ENCODE data around the gene FBXL5.
"Not testable (repeated sequence)": the region's sequence is repeated elsewhere in the genome, so short reads cannot be mapped to it uniquely, and the experiment has no call there.

FBXL5 gene

GRCh38 chr4:15649914-15650545 is 5.1 kb downstream of the FBXL5 start:
- Mint-ChIP-seq H3K9me3 (no peaks in the 10 kb centered on the region), H3K27me3 (ENCODE audit: low read depth) (no peaks in the 10 kb centered on the region), H3K27ac (no peak overlapping the region), H3K36me3 (ENCODE audit: low read depth) (peaks cover 4% of the 10 kb centered on the region), H3K4me1 (ENCODE audit: low read depth) (peaks cover 42% of the 10 kb centered on the region), H3K4me3 (no peak overlapping the region)

DNA sequence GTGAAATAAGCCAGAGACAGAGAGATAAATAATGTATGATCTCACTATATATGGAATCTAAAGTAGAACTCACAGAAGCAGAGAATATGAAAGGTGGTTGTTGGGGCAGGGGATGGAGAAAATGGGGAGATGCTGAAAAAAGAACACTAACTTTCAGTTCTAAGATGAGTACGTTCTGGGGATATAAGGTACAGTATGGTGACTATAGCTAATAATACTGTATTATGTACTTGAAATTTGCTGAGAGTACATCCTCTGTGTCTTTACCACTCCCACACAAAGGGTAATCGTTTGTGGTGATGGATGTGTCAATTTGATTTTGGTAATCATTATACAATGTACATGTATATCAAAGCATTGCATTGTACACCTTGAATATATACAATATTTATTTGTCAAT is 6.6 kb downstream of the FBXL5 start:
- Mint-ChIP-seq H3K4me3 (no peak overlapping the region), H3K27ac (no peak overlapping the region), H3K4me1 (ENCODE audit: low read depth) (peaks cover 42% of the 10 kb centered on the region), H3K27me3 (ENCODE audit: low read depth) (no peaks in the 10 kb centered on the region), H3K36me3 (ENCODE audit: low read depth) (peaks cover 6% of the 10 kb centered on the region), H3K9me3 (no peaks in the 10 kb centered on the region)

- Mint-ChIP-seq H3K27me3 (ENCODE audit: low read depth) (no peaks in the 10 kb centered on the region), H3K4me3 (no peak overlapping the region), H3K36me3 (ENCODE audit: low read depth) (peaks cover 23% of the 10 kb centered on the region), H3K27ac (no peak overlapping the region), H3K4me1 (ENCODE audit: low read depth) (no peaks in the 10 kb centered on the region), H3K9me3 (no peaks in the 10 kb centered on the region)
Observed at GRCh38 chr4:15638418-15638817, 16.7 kb downstream of the FBXL5 start.

GRCh38 chr4:15636818-15637217 is 18.3 kb downstream of the FBXL5 start:
- H3K27me3 Mint-ChIP-seq (ENCODE audit: low read depth) = no peaks in the 10 kb centered on the region
- H3K4me3 Mint-ChIP-seq = no peak overlapping the region
- no peak overlapping the region for H3K27ac Mint-ChIP-seq
- H3K9me3 Mint-ChIP-seq = peaks cover 5% of the 10 kb centered on the region
- no peaks in the 10 kb centered on the region for H3K4me1 Mint-ChIP-seq (ENCODE audit: low read depth)
- H3K36me3 Mint-ChIP-seq (ENCODE audit: low read depth) = peaks cover 34% of the 10 kb centered on the region

DNA sequence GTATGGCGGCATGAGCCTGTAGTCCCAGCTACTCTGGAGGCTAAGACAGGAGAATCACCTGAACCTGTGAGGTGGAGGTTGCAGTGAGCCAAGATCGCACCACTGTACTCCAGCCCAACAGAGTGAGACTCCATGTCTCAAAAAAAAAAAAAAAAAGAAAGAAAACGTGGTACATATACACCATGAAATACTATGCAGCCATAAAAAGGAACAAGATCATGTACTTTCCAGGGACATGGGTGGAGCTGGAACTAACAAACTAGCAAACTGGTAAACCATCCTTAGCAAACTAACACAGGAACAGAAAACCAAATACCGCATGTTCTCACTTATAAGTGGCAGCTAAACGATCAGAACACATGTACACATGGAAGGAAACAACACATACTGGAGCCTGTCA is 37.8 kb downstream of the FBXL5 start:
- H3K27me3 Mint-ChIP-seq (ENCODE audit: low read depth); H3K27ac Mint-ChIP-seq; H3K4me3 Mint-ChIP-seq; H3K4me1 Mint-ChIP-seq (ENCODE audit: low read depth): not testable (repeated sequence)
- H3K36me3 Mint-ChIP-seq (ENCODE audit: low read depth) = peaks cover 61% of the 10 kb centered on the region
- peaks cover 43% of the 10 kb centered on the region for H3K9me3 Mint-ChIP-seq

DNA sequence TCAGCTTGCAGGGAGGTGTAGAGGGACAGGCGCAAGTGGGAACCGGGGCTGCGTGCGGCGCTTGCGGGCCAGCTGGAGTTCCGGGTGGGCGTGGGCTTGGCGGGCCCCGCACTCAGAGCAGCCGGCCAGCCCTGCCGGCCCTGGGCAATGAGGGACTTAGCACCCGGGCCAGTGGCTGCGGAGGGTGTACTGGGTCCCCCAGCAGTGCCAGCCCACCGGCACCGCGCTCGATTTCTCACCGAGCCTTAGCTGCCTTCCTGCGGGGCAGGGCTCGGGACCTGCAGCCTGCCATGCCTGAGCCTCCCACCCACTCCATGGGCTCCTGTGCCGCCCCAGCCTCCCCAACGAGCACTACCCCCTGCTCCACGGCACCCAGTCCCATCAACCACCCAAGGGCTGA is 40.3 kb downstream of the FBXL5 start:
- Mint-ChIP-seq H3K9me3 (peaks cover 22% of the 10 kb centered on the region), H3K36me3 (ENCODE audit: low read depth) (peaks cover 39% of the 10 kb centered on the region)
- H3K4me3 Mint-ChIP-seq; H3K27me3 Mint-ChIP-seq (ENCODE audit: low read depth); H3K27ac Mint-ChIP-seq; H3K4me1 Mint-ChIP-seq (ENCODE audit: low read depth): not testable (repeated sequence)

DNA sequence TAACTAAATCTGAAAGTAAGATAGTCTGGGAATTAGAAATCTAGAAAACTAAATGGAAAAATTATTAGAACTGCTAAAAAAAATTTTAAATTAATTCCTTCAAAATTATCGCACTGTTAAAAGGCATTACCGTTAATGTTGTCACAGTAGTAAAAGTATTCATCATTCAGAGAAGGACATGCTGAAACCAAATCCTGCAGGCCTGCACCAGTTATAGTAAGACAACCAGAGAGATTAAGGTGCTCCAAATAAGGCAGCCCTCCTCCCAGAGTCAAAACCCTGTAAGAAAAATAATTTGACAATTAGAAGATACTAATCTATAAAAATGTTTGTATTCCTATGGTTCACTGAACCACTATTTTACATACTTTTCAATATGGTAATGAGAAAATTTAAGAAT is 43.0 kb downstream of the FBXL5 start:
- no peak overlapping the region for H3K4me3 Mint-ChIP-seq

DNA sequence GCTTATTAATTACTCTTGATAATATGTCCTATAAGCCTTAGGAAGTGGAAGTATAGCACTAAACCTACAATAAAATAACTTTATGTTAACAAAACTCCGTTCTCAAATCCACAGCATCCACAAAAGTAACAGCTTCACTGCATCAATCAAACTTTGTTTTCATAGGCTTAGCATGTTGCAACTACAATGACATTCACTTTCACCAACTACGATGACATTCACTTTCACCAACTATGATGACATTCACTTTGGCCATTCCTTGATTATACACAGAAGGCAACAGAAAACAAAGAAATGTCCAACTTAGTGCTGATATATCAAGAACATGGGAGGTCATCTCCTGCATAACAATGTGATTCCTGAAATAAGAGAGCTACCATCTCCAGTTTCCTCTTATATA is 44.3 kb downstream of the FBXL5 start:
- Mint-ChIP-seq H3K27ac (no peak overlapping the region), H3K27me3 (ENCODE audit: low read depth) (no peaks in the 10 kb centered on the region), H3K4me3 (no peak overlapping the region), H3K4me1 (ENCODE audit: low read depth) (peaks cover 4% of the 10 kb centered on the region), H3K36me3 (ENCODE audit: low read depth) (peaks cover 16% of the 10 kb centered on the region), H3K9me3 (peaks cover 4% of the 10 kb centered on the region)

More for the DNA sequence above, 43.0 kb downstream of the FBXL5 start:
- peaks cover 4% of the 10 kb centered on the region for H3K9me3 Mint-ChIP-seq
- no peaks in the 10 kb centered on the region for H3K27me3 Mint-ChIP-seq (ENCODE audit: low read depth)
- H3K27ac Mint-ChIP-seq = no peak overlapping the region
- H3K36me3 Mint-ChIP-seq (ENCODE audit: low read depth) = peaks cover 22% of the 10 kb centered on the region
- peaks cover 4% of the 10 kb centered on the region for H3K4me1 Mint-ChIP-seq (ENCODE audit: low read depth)

DNA sequence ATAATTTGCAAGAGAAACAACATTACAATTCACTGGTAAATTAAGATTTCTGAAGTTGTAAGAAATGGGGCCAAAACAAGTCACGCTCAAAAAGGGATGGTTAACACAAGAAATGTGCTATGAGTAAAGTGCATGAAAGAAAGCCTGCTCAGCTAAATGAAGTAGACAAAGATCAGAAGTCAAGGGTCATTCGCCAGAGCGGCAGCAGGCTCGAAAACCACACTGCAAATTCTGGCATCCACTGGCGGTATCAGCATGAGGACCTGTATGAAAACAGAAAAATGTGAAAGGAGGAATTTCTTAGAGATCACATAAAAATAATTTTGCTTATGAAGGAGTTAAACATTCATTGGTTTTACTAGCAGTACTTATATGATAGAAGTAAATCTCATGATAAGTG is 49.6 kb downstream of the FBXL5 start:
- H3K9me3 Mint-ChIP-seq = no peaks in the 10 kb centered on the region
- no peak overlapping the region for H3K27ac Mint-ChIP-seq
- H3K27me3 Mint-ChIP-seq (ENCODE audit: low read depth) = no peaks in the 10 kb centered on the region
- H3K4me3 Mint-ChIP-seq = no peak overlapping the region
- H3K4me1 Mint-ChIP-seq (ENCODE audit: low read depth) = peaks cover 3% of the 10 kb centered on the region
- H3K36me3 Mint-ChIP-seq (ENCODE audit: low read depth) = peaks cover 17% of the 10 kb centered on the region

- H3K4me3 Mint-ChIP-seq = no peak overlapping the region
- H3K9me3 Mint-ChIP-seq = no peaks in the 10 kb centered on the region
- H3K27ac Mint-ChIP-seq = no peak overlapping the region
- H3K4me1 Mint-ChIP-seq (ENCODE audit: low read depth) = peaks cover 3% of the 10 kb centered on the region
- peaks cover 17% of the 10 kb centered on the region for H3K36me3 Mint-ChIP-seq (ENCODE audit: low read depth)
- H3K27me3 Mint-ChIP-seq (ENCODE audit: low read depth) = no peaks in the 10 kb centered on the region
Observed at GRCh38 chr4:15601862-15602261, 53.3 kb downstream of the FBXL5 start.

DNA sequence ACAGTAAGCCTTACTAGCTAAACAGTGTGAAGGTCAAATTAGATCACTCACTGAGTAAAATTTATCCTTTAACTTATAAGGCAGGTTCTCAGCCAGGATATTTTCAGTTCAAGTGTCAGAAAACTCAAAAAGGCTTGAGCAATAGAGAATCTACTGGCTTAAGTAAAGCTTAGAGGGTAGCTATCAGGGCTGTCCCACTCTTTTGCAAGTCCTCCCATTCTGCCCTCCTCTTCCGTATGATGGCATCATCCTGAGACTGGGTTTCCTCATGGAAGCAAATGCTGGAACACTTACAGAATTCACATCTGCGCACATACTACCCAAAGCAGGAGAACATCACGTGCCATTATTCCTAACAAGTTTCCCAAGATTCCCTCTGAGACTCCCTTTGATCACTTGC is 55.0 kb downstream of the FBXL5 start:
- H3K27me3 Mint-ChIP-seq (ENCODE audit: low read depth) = no peaks in the 10 kb centered on the region
- no peaks in the 10 kb centered on the region for H3K9me3 Mint-ChIP-seq
- H3K36me3 Mint-ChIP-seq (ENCODE audit: low read depth) = peaks cover 12% of the 10 kb centered on the region
- H3K27ac Mint-ChIP-seq = no peak overlapping the region
- H3K4me3 Mint-ChIP-seq = no peak overlapping the region
- H3K4me1 Mint-ChIP-seq (ENCODE audit: low read depth) = no peaks in the 10 kb centered on the region

GRCh38 chr4:15598644-15599043 is 56.5 kb downstream of the FBXL5 start:
- H3K27ac Mint-ChIP-seq = no peak overlapping the region
- H3K9me3 Mint-ChIP-seq = no peaks in the 10 kb centered on the region
- no peak overlapping the region for H3K4me3 Mint-ChIP-seq
- H3K27me3 Mint-ChIP-seq (ENCODE audit: low read depth) = no peaks in the 10 kb centered on the region
- no peaks in the 10 kb centered on the region for H3K4me1 Mint-ChIP-seq (ENCODE audit: low read depth)
- peaks cover 4% of the 10 kb centered on the region for H3K36me3 Mint-ChIP-seq (ENCODE audit: low read depth)

DNA sequence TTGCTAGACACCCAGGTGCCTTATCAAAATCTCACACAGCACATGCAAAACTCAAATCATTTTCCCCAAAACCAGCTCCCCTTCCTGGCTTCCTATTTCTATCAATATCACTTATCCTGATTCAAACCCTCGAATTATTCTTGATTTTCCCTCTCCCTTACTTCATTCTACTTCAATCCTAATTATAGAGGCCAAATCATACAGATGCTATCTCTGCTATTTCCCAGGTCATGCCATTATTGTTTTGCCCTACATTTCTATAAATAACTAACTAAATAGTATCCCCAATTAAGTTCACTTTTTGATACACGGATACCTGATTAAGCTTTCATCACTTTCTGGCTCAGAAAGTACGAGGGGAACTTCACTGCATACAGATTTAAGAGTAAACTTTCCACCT is 62.4 kb downstream of the FBXL5 start:
- no peaks in the 10 kb centered on the region for H3K36me3 Mint-ChIP-seq (ENCODE audit: low read depth)
- no peaks in the 10 kb centered on the region for H3K9me3 Mint-ChIP-seq
- no peak overlapping the region for H3K27ac Mint-ChIP-seq
- H3K27me3 Mint-ChIP-seq (ENCODE audit: low read depth) = no peaks in the 10 kb centered on the region
- H3K4me1 Mint-ChIP-seq (ENCODE audit: low read depth) = no peaks in the 10 kb centered on the region
- H3K4me3 Mint-ChIP-seq = no peak overlapping the region

DNA sequence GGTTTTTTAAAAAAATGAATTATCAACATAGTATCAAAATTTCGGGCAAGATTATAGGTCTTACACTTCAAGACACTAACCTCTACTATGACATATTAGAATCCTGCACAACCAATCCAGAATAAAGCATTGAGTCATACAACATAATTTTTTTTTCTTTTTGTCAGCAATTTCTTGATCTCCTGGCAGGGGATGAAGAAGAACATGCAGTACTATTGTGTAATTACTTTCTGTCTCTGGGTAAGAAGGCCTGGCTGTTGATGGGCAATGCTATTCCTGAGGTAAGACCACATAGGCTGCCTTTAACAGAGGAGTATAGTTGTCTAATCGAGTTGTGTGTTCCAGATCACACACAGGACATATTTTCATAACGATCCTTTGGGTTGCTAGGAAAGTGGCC is 67.5 kb downstream of the FBXL5 start:
- Mint-ChIP-seq H3K4me3 (no peak overlapping the region), H3K27me3 (ENCODE audit: low read depth) (no peaks in the 10 kb centered on the region), H3K4me1 (ENCODE audit: low read depth) (no peaks in the 10 kb centered on the region), H3K9me3 (no peaks in the 10 kb centered on the region), H3K27ac (no peak overlapping the region), H3K36me3 (ENCODE audit: low read depth) (no peaks in the 10 kb centered on the region)

GRCh38 chr4:15586066-15586465 is 69.1 kb downstream of the FBXL5 start:
- Mint-ChIP-seq H3K4me1 (ENCODE audit: low read depth) (no peaks in the 10 kb centered on the region), H3K9me3 (no peaks in the 10 kb centered on the region), H3K27me3 (ENCODE audit: low read depth) (no peaks in the 10 kb centered on the region)

GRCh38 chr4:15585331-15585730 is 69.8 kb downstream of the FBXL5 start:
- no peaks in the 10 kb centered on the region for H3K9me3 Mint-ChIP-seq
- H3K4me1 Mint-ChIP-seq (ENCODE audit: low read depth) = no peaks in the 10 kb centered on the region

More at GRCh38 chr4:15586066-15586465, 69.1 kb downstream of the FBXL5 start:
- Mint-ChIP-seq H3K27ac (no peak overlapping the region), H3K4me3 (no peak overlapping the region), H3K36me3 (ENCODE audit: low read depth) (no peaks in the 10 kb centered on the region)

More at GRCh38 chr4:15585331-15585730, 69.8 kb downstream of the FBXL5 start:
- Mint-ChIP-seq H3K27ac (no peak overlapping the region), H3K36me3 (ENCODE audit: low read depth) (no peaks in the 10 kb centered on the region), H3K4me3 (no peak overlapping the region), H3K27me3 (ENCODE audit: low read depth) (no peaks in the 10 kb centered on the region)
